Fibroblast of the aortic adventitia (primary cell): ENCODE data around the gene TBC1D22A. TPM values are rescaled to one million over a fixed set of nuclear protein-coding genes. Genes with fewer than 3 reads are reported as not detected.

Source experiments
- DNase-seq: peaks from one replicate; pipeline ENCODE4 v3.0.0-alpha.2; 2010; ENCODE audit warnings: low read depth
- H3K4me3 ChIP-seq: 2 replicates; pipeline ENCODE4 v1.5.1; 2011; ENCODE audit warnings: low read depth, mild to moderate bottlenecking, control low read depth, low read length, moderate library complexity
- CTCF ChIP-seq: IDR thresholded peaks from 2 replicates; pipeline ENCODE4 v1.5.1; 2011; ENCODE audit warnings: mild to moderate bottlenecking, low read length, control low read depth, inconsistent platforms; ENCODE audit not compliant: insufficient read depth
- total RNA-seq: library from RNA; depleted of rRNA; stranded (reverse); fragments of >200 nt; gene quantifications from 2 replicates; pipeline ENCODE4 v1.2.3, GENCODE V29; 2012; ENCODE audit warnings: low replicate concordance

TBC1D22A gene
- total RNA-seq, 1 donor, result 13.8 TPM

DNA sequence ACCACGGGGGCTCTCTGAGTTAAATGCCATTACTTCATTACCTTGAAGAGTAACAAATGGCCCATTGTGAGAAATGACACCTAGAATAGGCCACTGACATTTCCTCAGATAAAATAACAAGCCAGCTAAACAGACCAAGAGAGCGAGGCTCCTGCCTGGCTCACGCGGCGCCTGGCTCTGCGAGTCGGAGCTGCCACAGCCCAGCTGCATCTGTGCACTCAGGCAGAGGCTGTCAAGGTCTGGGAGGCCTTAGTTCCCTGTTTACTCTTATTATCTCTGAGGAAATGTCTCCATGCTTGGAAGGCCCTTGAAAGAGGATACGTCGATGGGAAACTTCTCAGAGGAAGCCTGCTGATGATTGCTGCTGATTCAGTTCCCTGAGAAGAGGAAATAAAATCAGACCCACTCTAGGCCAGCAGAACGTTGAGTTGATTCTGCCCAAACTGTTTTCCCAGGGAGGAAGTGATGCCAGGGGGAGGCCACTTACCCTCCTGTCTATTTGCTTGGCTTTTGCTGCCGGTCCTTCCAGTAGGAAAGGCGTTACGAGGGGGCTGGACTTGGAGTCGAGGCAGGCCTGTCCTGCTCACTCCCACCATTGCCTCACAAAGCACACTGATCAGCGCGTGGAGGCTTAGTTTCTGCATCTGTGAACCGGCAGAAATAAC is 208.8 kb downstream of the TBC1D22A start:
- TF ChIP-seq CTCF, result no peak
- no peak overlapping the region for H3K4me3 ChIP-seq
- peak; percentile 74 for DNase-seq

DNA sequence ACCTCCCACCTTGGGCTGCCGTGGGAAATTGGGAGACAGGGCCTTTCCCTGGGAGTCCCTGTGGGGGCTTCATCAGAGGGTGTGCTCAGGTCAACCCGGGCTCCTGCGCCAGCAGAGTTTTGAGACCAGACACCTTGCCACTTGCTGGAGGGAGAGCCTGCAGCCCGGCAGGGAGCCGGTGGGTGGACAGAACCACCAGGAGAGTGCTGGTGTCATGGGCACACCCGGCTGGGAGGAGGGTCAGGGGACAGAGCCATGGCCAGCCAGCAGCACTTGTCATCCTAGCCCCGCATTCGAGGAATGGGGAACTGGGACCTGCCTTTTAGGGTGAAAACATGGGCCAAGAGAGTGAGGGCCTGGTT is 209.3 kb downstream of the TBC1D22A start:
- no peak for DNase-seq
- TF ChIP-seq CTCF, result no peak
- H3K4me3 ChIP-seq, result no peak overlapping the region

DNA sequence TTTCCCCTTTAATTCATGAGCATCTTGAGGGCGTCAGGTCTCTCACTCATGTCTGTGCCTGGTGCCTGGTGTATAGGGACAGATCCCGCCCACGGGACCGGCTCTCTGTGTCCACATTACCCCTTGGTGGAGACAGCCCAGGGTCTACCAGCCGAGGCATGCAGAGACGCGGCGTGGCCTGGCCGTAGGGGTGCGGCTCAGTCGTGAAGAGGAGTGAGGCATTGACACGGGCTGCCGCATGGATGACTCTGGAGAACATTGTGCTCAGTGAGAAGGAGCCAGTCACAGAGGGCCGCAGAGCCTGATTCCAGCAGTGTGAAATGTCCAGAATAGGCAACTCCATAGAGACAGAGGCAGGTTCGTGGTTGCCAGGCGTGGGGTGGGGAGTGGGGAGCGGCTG is 209.8 kb downstream of the TBC1D22A start:
- no peak for DNase-seq
- TF ChIP-seq CTCF, result no peak

DNA sequence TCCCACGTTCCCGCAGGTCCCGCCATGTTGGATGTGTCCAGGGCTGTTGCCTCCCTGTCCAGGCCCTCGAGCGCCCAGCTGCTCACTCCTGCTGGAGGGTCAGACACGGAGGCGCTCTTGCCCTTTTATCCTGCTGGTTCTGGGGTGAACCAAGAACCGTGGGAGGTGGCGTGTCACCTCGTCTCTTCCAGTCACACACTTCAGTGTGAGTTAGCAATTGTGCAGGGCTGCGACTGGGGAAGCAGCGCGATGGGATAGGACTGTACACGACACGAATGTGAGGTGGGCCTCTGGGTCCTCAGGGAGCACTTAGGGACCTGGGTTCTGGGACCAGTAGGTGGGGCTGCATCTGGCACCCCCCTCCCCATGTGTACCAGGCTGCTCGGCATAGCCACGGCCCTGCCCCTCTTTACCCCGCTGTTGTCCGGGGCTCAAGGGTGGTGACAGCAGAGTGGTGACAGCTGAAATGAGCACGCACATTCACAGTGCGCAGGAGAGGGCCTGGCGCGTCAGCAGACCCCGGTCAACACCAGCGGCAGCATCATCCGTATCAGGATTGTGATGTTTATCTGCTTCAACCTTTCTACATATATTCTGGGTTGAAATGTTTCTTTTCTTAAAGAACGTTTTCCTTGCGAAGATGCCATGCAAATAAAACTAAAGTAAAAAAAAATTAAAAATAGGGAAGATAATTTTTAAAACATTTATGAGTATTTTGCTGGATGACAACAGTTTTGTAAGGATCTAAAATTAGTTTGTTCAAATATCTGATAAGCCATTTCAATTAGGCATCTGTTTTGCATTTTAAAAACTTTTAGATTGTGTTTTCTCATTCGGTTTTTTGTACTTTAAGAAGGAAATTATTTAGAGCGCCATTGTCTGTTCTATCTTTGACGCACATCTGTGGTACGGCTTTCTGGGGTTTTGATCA is 210.7 kb downstream of the TBC1D22A start:
- TF ChIP-seq CTCF, result no peak
- no peak overlapping the region for H3K4me3 ChIP-seq
- no peak for DNase-seq

More for the DNA sequence above, 209.8 kb downstream of the TBC1D22A start:
- H3K4me3 ChIP-seq, result no peak overlapping the region

DNA sequence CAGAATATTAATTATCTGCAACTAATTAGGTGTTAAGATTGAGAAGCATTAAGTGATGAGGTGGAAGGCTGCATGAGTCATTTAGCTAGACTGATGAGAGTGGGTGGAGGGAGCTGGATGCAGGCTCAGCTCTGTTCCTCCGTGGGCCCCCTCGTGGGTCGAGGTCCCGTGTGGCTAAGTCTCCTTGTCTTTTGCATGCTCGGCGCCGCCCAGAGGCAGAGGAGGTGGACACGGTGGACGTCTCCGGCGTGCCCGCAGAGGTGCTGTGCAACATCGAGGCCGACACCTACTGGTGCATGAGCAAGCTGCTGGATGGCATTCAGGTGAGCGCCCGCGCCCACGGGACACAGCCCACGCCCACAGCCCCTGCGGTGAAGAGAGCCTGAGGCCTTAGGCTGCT is 211.6 kb downstream of the TBC1D22A start:
- no peak for DNase-seq
- H3K4me3 ChIP-seq, result no peak overlapping the region
- TF ChIP-seq CTCF, result no peak

DNA sequence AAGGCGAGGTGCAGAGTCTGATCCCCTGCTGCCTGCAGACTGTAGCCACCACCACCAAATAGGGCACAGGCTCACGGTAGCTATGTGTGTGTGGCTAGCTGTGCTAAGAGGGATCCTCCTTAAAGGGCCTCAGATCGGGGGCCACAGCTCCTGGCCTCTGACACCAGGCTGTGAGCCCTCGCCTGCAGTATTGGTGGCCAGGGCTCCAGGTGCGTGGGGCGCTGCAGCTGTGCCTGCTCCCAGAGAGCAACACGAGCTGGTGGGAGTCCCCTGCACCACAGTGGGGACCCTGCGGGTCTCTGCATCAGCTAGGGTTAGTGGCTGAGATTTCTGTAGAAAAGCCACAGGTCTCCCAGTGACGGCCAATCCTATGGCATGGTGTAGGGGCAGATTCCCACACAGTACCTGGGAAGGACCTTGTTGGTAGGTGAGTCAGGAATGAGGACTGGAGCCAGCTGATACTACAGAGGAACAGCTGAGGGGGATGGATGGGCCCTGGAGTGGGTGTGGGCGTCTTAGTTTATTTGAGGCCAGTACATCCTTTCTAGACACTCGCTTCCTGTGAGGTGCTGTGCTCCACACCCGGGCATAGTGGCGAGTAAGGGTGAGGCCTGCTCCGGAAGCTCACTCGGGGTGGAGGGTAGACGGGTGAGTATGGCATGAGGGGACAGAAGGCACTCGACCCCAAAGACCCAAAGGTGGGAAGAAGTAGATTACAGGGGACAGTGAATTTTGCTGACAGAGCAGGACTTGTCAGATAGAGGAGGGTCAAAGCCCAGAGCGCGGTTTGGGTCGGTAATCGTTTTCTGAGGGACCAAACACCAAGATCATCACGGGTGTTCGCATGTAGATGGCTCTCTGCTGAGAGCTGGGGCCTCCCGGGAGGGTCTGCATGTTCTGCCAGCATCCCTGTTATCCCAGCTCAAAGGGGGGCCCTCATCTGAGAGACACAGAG is 212.5 kb downstream of the TBC1D22A start:
- no peak for TF ChIP-seq CTCF
- no peak overlapping the region for H3K4me3 ChIP-seq
- DNase-seq, result no peak
